Activated CD4-positive, alpha-beta T cell treated with anti-CD3 and anti-CD28 coated beads for 48 hours (primary cell): ENCODE results near the gene CALN1.
"Not testable (repeated sequence)": the region's sequence is repeated elsewhere in the genome, so short reads cannot be mapped to it uniquely, and the experiment has no call there.

Source experiments
- DNase-seq: peaks from one replicate; pipeline ENCODE4 v3.0.0-alpha.2; 2020

The CALN1 gene

GRCh38 chr7:72080341-72080766 is 331.8 kb downstream of the CALN1 start:
- no peak for DNase-seq

GRCh38 chr7:72078856-72079255 is 333.3 kb downstream of the CALN1 start:
- no peak for DNase-seq

DNA sequence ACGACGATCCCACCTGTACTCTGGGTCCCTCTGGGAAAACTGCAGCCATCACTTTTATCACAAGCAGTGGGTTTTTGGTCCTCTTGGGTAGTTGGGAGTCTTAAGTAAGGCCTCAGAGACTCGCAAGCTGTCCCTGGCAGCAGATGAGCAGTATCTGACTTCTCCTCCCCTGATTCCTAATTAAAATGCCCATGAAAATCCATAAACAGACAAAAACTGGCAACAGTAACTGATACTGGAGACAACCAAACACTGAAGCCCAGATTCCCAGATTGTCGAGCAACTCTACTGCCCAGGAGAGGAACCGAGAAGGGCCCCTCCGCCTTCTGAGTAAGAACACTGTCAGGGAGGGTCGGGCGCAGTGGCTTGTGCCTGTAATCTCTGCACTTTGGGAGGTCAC is 333.8 kb downstream of the CALN1 start:
- DNase-seq = no peak

- DNase-seq = no peak
These were observed 334.4 kb downstream of the CALN1 start for GRCh38 chr7:72077786-72078185.

DNA sequence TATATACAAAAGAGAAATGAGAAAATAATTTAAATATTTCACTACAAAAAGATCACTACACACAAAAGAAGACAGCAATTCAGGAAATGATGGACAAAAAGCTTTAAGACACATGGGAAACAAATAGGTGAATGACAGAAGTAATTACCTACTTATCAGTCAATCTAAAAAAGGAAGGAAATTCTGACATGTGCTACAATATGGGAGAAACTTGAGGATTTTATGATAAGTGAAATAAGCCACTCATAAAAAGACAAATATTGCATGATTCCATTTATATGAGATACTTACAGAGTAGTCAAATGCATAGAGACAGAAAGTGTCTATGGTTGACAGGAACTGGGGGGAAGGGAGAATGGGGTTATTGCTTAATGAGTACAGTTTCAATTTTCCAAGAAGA is 339.2 kb downstream of the CALN1 start:
- no peak for DNase-seq

DNA sequence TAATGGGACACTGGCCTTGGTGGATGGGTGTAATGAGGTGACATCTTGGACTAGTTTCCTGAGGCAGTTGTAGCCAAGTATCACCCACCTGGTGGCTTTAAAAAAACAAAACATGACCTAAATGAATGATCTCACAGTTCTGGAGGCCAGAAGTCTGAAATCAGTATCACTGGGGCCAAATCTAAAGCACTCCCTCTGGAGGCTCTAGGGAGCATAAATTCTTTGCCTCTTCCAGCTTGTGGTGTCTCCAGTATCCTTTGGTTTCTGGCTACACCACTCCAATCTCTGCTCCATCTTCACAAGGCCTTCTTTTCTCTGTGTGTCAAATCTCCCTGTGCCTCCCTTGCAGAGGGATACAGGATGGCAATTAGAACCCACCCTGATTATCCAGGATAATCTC is 342.9 kb downstream of the CALN1 start:
- DNase-seq = no peak

DNA sequence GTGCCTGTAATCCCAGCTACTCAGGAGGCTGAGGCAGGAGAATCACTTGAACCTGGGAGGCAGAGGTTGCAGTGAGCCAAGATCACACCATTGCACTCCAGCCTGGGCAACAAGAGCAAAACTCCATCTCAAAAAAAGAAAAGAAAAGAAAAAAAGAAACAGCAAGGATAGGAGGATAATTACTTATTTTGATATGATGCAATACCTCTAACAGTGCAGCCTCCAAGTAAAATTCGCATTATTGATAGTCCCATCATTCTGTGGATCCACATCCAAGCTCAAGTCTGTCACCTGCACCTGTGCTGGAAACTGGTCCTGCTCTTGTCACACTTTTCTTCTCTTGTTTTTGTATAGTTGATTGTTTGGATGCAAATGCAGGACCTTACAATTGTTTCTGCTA is 346.4 kb downstream of the CALN1 start:
- DNase-seq = not testable (repeated sequence)

GRCh38 chr7:72064916-72065315 is 347.2 kb downstream of the CALN1 start:
- DNase-seq = no peak

DNA sequence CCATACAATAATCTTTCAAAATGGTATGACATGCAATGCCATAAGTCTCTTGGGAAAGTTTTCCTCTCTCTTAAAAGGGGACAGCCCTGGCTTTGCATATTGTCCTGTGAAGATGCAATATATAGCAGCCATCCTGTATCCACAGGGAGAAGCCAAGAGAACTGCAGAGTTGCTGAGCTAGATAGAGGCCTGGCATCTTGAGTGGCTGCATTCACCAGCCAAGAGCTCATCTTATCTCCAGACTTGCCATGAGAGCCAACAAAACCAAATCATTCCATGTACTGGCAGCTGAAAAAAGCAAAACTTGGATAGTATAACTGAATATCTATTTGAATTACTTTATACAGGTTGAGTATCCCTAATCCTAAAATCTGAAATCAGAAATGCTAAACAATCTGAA is 348.8 kb downstream of the CALN1 start:
- DNase-seq = no peak

DNA sequence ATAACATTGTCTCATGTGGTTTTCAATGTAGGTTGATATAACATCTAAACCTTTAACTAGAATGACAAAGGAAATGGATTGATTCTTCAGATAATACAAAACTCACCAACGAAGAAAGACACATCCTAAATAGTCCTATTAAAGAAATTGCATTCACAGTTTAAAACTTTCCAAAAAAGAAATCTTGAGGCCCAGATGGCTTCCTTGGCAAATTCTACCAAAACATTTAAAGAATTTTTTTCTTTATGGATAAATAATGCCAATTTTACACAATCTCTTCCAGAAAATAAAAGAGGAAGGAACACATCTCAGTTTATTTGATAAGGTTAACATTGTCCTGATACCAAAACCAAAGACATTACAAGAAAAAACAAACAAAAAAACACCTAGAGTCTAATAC is 349.5 kb downstream of the CALN1 start:
- DNase-seq = no peak

DNA sequence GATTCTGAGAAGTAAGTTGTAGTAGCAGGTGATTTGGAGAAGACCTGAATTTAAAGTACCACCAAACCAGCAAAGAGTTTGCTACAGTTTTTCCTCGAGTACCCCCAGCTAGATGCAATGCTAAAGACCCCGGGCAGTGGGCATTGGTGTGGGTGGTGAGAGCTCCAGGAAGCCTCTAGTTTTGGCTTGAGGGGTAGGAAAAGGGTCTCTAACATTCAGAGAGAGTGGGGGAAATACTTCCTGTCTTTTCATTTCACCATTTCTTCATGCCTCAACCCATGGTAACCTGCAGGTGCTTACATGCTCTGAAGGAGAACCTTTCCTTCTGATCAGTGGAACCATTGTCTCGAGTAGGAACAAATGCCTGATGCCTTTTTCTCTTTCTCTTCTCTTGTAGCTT is 352.2 kb downstream of the CALN1 start:
- no peak for DNase-seq

DNA sequence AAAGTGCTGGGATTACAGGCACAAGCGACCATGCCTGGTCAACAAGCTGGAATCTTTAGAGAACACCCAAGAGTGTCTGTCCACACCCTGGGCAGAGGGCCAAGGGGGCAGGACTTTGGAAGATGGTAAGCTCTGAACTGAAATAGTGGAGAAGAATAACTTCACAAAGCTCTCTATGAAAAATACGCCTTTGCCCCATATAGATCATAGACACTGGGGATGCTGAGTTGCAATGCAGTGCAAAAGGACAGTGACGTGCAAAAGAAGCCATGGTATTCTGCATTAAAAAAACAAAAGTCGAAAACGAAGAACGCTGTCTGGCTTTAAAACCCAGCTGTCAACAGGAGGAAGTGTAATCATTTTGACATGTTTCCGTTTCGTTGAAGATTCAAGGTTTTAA is 353.6 kb downstream of the CALN1 start:
- no peak for DNase-seq

- no peak for DNase-seq
These were observed 354.3 kb downstream of the CALN1 start for GRCh38 chr7:72057796-72058195.

- no peak for DNase-seq
These were observed 354.9 kb downstream of the CALN1 start for GRCh38 chr7:72057231-72057630.

- no peak for DNase-seq
These were observed 356.7 kb downstream of the CALN1 start for GRCh38 chr7:72055426-72055825.

DNA sequence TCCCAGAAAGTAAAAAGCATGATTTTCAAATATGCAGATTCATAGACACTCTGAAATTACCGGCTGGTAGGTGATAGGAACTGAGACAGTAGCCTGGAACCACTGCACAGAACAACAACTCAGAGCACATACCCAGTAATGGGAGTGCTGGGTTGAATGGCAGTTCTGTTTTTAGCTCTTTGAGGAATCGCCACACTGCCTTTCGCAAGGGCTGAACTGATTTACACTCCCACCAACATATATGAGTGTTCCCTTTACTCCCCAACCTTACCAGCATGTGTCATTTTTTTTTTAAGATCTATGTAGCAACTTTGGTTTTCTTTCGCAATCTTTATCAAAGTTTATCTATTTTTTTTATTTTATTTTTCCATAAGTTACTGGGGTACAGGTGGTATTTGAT is 358.8 kb downstream of the CALN1 start:
- no peak for DNase-seq

DNA sequence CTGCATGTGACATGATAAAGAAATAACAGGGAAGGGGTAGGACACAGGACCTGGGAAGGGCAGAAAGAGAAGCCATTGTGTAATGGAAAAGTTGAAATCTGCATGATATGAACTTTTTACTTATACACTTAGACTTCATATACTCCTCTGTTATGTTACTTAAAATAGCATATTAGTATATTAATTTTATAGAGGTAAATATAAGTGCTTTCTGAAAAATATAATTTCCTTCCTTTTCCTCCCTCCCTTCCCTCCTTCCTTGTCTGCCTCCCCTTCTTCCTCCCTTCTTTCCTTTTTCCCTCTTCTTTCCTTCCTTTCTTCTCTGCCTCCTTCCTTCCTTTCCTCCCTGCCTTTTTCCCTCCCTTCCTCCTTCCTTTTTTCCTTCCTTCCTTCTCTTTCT is 363.7 kb downstream of the CALN1 start:
- no peak for DNase-seq

- DNase-seq = no peak
These were observed 369.3 kb downstream of the CALN1 start for GRCh38 chr7:72042855-72043254.

DNA sequence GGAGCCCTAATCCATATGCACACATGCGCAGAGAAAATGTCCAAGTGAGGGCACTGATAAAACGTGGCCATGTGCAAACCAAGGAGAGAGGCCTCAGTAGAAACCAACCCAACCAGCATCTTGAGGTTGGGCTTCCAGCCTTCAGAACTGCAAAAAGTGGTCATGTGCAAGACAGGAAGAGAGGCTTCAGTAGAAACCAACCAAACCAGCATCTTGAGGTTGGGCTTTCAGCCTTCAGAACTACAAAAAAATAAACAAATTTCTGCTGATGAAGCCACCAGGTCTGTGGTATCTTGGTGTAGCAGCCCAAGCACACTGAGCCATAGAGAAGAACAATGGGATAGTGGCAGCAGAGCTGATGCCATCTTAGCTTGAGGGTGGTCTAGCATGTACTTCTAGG is 371.5 kb downstream of the CALN1 start:
- no peak for DNase-seq

DNA sequence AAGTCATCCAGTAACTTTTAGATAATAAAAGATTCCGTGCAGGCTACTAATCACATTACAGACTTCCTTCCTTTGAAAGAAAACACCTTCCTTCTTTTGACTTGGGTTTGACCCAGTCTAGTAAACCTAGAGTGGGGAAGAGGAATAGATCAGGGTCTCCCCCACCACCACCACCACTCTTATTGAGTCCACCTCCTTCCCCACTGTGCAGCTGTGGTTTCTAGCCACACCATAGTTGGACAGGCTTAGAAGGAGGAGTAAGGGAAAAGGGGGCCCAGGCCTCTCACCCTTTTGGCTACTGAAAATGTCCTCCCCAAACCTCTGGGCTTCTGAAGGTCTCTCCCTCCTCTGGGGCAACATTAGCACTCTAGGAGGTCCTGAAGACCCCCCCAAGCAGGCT is 372.7 kb downstream of the CALN1 start:
- no peak for DNase-seq

DNA sequence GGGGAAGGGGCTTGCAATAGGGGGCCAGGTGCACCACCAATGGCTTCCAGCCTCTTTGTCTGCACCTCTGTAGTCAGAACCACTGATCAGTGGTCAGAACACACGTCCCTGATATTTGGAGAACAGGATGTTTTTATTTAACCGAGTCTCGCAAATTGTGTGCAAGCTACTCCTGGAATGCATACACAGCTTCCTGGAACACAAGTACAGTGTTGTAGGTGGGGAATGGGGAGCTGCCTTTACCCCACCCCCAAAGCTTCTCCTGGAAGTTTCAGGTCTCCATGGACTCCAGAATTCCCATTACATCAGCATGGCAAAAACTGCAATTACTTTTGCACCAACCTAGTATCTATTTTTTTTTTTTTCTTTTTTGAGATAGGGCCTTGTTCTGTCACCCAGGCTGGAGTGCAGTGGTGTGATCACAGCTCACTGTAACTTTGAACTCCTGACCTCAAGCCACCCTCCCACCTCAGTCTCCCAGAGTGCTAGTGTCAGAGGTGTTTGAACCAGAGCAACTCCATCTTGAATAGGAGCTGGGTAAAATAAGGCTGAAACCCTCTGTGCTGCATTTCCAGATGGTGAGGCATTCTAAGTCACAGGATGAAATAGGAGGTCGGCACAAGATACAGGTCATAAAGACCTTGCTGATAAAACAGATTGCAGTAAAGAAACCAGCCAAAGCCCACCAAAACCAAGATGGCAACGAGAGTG is 374.0 kb downstream of the CALN1 start:
- no peak for DNase-seq

- no peak for DNase-seq
These were observed 374.6 kb downstream of the CALN1 start for GRCh38 chr7:72037516-72037915.

DNA sequence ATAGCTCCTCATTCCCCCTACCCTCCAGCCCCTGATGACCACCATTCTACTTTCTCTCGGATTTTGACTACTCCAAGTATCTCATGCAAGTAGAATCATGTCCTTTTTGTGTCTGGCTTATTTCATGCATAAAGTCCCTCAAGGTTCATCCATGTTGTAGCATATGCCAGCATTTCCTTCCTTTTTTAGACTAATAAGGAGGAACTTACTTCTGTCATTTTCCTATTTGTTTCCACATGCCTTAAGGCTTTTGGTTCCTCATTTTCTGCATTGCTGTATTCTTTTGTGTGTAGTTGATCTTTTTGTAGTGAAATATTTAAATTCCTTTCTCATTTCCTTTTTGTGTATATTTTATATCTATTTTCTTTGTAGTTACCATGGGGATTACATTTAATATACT is 376.9 kb downstream of the CALN1 start:
- DNase-seq = no peak

DNA sequence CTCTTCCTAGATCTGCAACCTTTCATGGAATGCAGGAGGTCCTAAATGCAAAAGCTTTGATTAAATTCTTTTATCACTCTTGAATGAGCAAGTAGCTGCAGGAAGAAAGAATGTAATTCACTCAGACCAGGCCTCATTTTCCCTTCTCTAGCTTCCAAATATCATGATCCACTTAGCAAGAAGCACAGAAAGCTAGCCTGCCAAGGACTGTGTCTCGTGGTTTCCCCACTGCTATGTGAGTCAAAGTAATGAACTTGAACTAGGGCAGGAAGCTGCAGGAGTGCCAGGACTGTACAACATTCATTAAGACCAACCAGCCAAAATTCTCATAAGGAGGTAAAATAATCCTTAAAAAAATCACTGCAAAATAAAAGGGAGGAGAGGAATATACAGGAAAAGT is 379.2 kb downstream of the CALN1 start:
- DNase-seq = no peak

DNA sequence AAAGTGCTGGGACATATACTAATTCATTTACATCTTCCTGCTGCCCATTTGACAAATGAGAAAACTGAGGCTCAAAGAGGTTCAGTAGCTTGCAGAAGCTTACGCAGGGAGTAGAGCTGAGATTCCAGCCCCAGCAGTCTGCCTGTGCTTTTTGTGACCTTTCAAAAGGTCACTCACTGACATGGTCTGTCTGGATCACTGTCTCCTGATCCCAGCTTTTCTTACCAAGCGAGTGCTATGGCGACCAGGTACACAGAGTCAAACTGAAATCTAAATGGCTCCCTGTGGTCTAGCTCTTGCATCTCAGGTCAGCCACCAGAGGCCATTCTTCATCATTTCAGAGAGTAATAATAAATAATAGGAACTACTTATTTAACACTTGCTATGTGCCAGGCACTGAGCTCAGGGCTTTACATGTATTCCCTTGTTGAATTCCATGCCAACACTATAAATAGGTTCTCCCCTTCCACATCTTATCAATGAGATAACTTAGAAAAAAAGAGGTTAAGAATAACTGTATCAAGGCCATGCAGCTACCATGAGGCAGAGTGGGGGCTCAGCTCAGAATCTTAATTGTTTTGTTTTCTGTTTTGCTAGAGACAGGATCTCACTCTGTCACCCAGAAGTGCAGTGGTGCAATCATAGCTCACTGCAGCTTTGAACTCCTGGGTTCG is 381.0 kb downstream of the CALN1 start:
- DNase-seq = no peak
